NCI-H1105 (cell line): ENCODE data around the gene MUC13.
A peak's percentile ranks its signal among the peaks of the same experiment; 100 is the strongest.
"Not testable (repeated sequence)": the region's sequence is repeated elsewhere in the genome, so short reads cannot be mapped to it uniquely, and the experiment has no call there.

Experiments
- DNase-seq: peaks from one replicate; lab custom pipeline; 2025; lab: John Stamatoyannopoulos, UW

MUC13 gene

GRCh38 chr3:124934577-124934976 is at the start of gene MUC13:
Gene MUC13 (minus strand): TSS chr3:124934751. CDS start chr3:124934712, 39 bp downstream.
- DNase-seq: no peak

- DNase-seq: no peak
Measured at GRCh38 chr3:124982855-124983254, 48.3 kb upstream of the MUC13 start.

- DNase-seq: no peak
Measured at GRCh38 chr3:124981472-124981871, 46.9 kb upstream of the MUC13 start.

- DNase-seq: no peak
Measured at GRCh38 chr3:124978627-124979026, 44.1 kb upstream of the MUC13 start.

- no peak for DNase-seq
Measured at GRCh38 chr3:124976383-124976782, 41.8 kb upstream of the MUC13 start.

GRCh38 chr3:124974691-124975090 is 40.1 kb upstream of the MUC13 start:
- no peak for DNase-seq

GRCh38 chr3:124973290-124973689 is 38.7 kb upstream of the MUC13 start:
- no peak for DNase-seq

- DNase-seq: no peak
Measured at GRCh38 chr3:124972457-124972856, 37.9 kb upstream of the MUC13 start.

- DNase-seq: no peak
Measured at GRCh38 chr3:124969963-124970722, 35.6 kb upstream of the MUC13 start.

GRCh38 chr3:124969190-124969589 is 34.6 kb upstream of the MUC13 start:
- no peak for DNase-seq

- DNase-seq: no peak
Measured at GRCh38 chr3:124967964-124968363, 33.4 kb upstream of the MUC13 start.

GRCh38 chr3:124966521-124967445 is 32.2 kb upstream of the MUC13 start:
- DNase-seq: no peak

- no peak for DNase-seq
Measured at GRCh38 chr3:124965413-124965812, 30.9 kb upstream of the MUC13 start.

GRCh38 chr3:124964387-124964786 is 29.8 kb upstream of the MUC13 start:
- no peak for DNase-seq

GRCh38 chr3:124963755-124964154 is 29.2 kb upstream of the MUC13 start:
- no peak for DNase-seq

GRCh38 chr3:124962403-124962940 is 27.9 kb upstream of the MUC13 start:
- no peak for DNase-seq

GRCh38 chr3:124960698-124961097 is 26.1 kb upstream of the MUC13 start:
- no peak for DNase-seq

GRCh38 chr3:124960105-124960504 is 25.6 kb upstream of the MUC13 start:
- no peak for DNase-seq

GRCh38 chr3:124957951-124958350 is 23.4 kb upstream of the MUC13 start:
- not testable (repeated sequence) for DNase-seq

GRCh38 chr3:124952282-124952855 is 17.8 kb upstream of the MUC13 start:
- DNase-seq: peak; percentile 55

GRCh38 chr3:124951511-124952281 is 17.1 kb upstream of the MUC13 start:
- no peak for DNase-seq

GRCh38 chr3:124950026-124950425 is 15.5 kb upstream of the MUC13 start:
- DNase-seq: no peak
